Measurements from ENCODE around the gene BRICD5.
A peak's percentile ranks its signal among the peaks of the same experiment; 100 is the strongest.

- TF ChIP-seq CTCF (IDR thresholded peaks at IDR 0.05): peak; percentile 46
- no peak for TF ChIP-seq EZH2 (IDR thresholded peaks at IDR 0.05)
Measured at GRCh38 chr16:2194852-2195321, 15.8 kb downstream of the BRICD5 start.
